ENCODE measurements around the gene MGRN1. TPM values are rescaled to one million over a fixed set of nuclear protein-coding genes. Genes with fewer than 3 reads are reported as not detected.

The MGRN1 gene
- total RNA-seq, 4 donors from 2014 or later: 40.3 to 75.6 (median 48.5) TPM

DNA sequence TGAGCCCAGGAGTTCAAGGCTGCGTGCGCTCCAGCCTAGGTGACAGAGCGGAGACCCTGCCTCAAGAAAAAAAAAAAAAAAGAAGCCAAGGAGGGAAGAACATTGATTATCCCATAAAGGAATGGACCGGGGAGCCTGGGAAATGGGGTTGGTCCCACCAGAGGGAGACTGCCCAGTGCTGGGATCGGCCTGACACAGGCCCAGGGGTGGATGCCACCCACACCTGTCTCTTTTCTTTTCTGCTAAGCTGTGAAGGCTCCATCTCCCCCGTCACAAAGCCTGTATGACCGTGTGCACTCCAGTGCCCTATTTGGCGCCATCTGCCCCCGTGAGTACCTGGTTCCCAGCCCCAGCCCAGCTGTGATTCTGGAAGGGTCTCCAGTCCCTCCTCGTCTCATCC lies 25.6 kb upstream of the MGRN1 start:
- DNase-seq (ENCODE audit: extremely low spot score): no peak
- H3K27me3 ChIP-seq: peaks cover 0 to 5% (median 0%) of the 10 kb centered on the region in 4 donors
- H3K36me3 ChIP-seq: no peaks in the 10 kb centered on the region
- no peak overlapping the region for H3K27ac ChIP-seq (replicated peaks in 1 of 4)
- no peak for TF ChIP-seq EP300 (IDR thresholded peaks at IDR 0.05)
- no peak for TF ChIP-seq CTCF (IDR thresholded peaks at IDR 0.05)
- TF ChIP-seq POLR2AphosphoS5 (IDR thresholded peaks at IDR 0.05): no peak
- no peak for TF ChIP-seq POLR2A (IDR thresholded peaks at IDR 0.05; ENCODE audit: low read depth)
- H3K4me3 ChIP-seq: no peak overlapping the region
- H3K4me1 ChIP-seq: peaks cover 7 to 32% (median 21%) of the 10 kb centered on the region in 4 donors
- no peaks in the 10 kb centered on the region for H3K9me3 ChIP-seq
- 88% methylated on average over 10 of the region's 10 CpGs for WGBS
- intact Hi-C loops (cut with DNase I): no loop called here

- intact Hi-C loops (cut with DNase I): no loop called here
- no peak for DNase-seq (ENCODE audit: extremely low spot score)
- Histone ChIP-seq H3K27me3 (peaks cover 0 to 5% (median 0%) of the 10 kb centered on the region in 4 donors), H3K9me3 (no peaks in the 10 kb centered on the region), H3K4me3 (no peak overlapping the region), H3K36me3 (no peaks in the 10 kb centered on the region), H3K4me1 (peaks cover 7 to 37% (median 21%) of the 10 kb centered on the region in 4 donors), H3K27ac (replicated peaks in 1 of 4) (no peak overlapping the region)
- 79% methylated on average over 8 of the region's 8 CpGs for WGBS
- TF ChIP-seq CTCF (IDR thresholded peaks at IDR 0.05) (no peak), EP300 (IDR thresholded peaks at IDR 0.05) (no peak), POLR2AphosphoS5 (IDR thresholded peaks at IDR 0.05) (no peak)
These were observed 25.1 kb upstream of the MGRN1 start for GRCh38 chr16:4599545-4599944.

GRCh38 chr16:4601036-4601863 lies 23.4 kb upstream of the MGRN1 start:
- H3K4me1 ChIP-seq: peaks cover 7 to 39% (median 21%) of the 10 kb centered on the region in 4 donors
- intact Hi-C loops (cut with DNase I): no loop called here
- peak overlapping the region in 1 of 4 donors; percentile 33 for H3K27ac ChIP-seq (replicated peaks in 1 of 4)
- DNase-seq (ENCODE audit: extremely low spot score): no peak
- H3K36me3 ChIP-seq: no peaks in the 10 kb centered on the region
- H3K9me3 ChIP-seq: no peaks in the 10 kb centered on the region
- 21% methylated on average over 18 of the region's 18 CpGs for WGBS
- H3K27me3 ChIP-seq: peaks cover 0 to 5% (median 0%) of the 10 kb centered on the region in 4 donors
- no peak for TF ChIP-seq EP300 (IDR thresholded peaks at IDR 0.05)
- no peak for TF ChIP-seq POLR2AphosphoS5 (IDR thresholded peaks at IDR 0.05)
- TF ChIP-seq CTCF (IDR thresholded peaks at IDR 0.05): no peak
- no peak for TF ChIP-seq POLR2A (IDR thresholded peaks at IDR 0.05; ENCODE audit: low read depth)
- peak overlapping the region in 3 of 4 donors; percentile 0 to 32 (median 22) for H3K4me3 ChIP-seq

GRCh38 chr16:4601864-4602186 lies 22.8 kb upstream of the MGRN1 start:
- WGBS: 63% methylated on average over 6 of the region's 6 CpGs
- DNase-seq (ENCODE audit: extremely low spot score): no peak
- no peaks in the 10 kb centered on the region for H3K9me3 ChIP-seq
- peaks cover 0 to 2% (median 1%) of the 10 kb centered on the region in 4 donors for H3K36me3 ChIP-seq
- H3K27me3 ChIP-seq: peaks cover 0 to 5% (median 0%) of the 10 kb centered on the region in 4 donors
- no peak for TF ChIP-seq POLR2A (IDR thresholded peaks at IDR 0.05; ENCODE audit: low read depth)
- TF ChIP-seq CTCF (IDR thresholded peaks at IDR 0.05): no peak
- peak overlapping the region in 1 of 4 donors; percentile 33 for H3K27ac ChIP-seq (replicated peaks in 1 of 4)
- no peak overlapping the region for H3K4me3 ChIP-seq
- H3K4me1 ChIP-seq: peaks cover 7 to 39% (median 21%) of the 10 kb centered on the region in 4 donors
- intact Hi-C loops (cut with DNase I): no loop called here

Measured in esophagus muscularis mucosa (tissue), 4 donors.